D341Med (cell line): ENCODE data around the gene SLC17A2.

Experiments used
- DNase-seq: peaks from one replicate; pipeline ENCODE4 v3.0.0; 2012; ENCODE audit warnings: low spot score

SLC17A2 gene

DNA sequence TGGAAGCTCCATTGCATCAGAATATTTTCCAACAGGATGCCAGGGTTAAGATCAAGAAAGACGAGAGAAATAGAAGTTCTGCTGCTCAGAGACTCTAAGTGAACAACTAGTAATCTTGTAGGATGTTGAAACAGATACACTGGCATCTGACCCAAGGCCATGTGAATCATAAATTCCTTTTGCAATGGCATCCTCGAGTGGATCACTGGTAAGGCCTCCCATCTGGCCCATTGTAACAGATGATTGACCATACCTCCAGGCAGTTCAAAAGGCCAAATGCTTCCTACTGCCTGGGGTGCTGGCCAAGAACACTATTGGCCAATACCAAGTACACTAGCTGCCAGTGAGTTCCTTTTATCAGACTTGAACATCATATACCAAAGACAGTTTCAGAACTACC is 46.5 kb downstream of the SLC17A2 start:
- no peak for DNase-seq

DNA sequence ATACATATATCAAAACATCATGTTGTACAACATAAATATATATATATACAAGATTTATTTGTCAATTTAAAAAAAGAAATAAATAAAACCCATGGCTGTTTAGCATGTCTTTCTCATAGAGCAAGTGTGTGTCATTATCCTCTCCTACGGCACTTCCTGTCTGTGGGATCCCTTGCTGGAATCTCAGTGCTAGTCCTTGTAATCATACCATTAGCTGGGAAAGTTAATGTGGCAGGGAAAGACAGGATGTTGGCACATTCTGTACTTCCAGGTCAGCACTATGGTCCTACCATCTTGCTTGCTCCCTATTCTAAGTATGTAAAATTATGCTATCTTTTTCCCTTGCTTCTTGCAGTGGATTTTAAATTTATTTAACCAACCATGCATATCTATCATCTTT is 47.0 kb downstream of the SLC17A2 start:
- no peak for DNase-seq

GRCh38 chr6:25882051-25882496 is 48.4 kb downstream of the SLC17A2 start:
- no peak for DNase-seq

DNA sequence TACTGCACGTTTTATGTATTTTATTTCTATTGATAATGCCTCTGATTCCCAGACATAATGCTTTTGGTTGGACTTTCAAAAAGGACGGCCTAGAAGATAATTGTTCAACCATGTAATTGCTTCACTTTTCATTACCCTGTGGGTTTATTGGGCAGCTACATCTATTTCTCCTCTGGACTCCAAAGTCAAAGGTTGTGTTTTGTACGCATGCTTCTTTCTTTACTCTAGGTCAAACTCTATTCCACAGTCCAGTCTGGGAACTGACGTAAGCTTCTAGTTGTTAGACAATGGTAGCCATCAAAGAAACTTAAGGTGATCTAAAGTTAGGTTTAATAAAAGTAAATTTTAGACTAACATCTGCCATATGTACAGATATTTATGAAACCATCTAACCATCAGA is 49.9 kb downstream of the SLC17A2 start:
- DNase-seq = no peak

DNA sequence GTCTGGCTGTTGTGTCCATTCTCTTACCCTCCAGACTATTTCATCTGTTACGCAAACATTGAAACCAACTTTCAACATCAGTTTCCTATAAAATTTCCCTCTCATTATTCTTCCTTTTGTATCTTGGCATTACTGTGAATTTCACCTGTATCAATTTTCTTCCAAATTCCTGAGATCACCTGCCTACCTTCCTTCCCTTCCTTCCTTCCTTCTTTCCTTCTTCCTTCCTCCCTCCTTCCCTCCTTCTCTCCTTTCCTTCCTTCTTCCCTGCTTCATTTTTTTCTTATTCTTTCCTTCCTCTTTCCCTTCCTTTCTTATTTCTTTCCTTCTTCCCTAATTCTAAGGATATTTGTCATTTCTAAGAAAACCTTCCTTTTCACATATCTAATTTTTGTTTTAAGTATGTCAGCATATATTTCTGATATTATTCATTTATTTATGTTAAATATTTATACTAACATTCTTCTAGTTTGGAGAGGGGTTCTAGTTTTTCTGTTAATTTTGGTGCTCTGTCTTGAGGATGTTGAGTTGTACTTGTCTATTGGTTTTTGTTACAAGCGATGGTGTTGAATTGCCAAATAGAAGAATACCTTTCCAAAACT is 51.7 kb downstream of the SLC17A2 start:
- no peak for DNase-seq

- no peak for DNase-seq
These were observed 54.4 kb downstream of the SLC17A2 start for GRCh38 chr6:25875926-25876602.

DNA sequence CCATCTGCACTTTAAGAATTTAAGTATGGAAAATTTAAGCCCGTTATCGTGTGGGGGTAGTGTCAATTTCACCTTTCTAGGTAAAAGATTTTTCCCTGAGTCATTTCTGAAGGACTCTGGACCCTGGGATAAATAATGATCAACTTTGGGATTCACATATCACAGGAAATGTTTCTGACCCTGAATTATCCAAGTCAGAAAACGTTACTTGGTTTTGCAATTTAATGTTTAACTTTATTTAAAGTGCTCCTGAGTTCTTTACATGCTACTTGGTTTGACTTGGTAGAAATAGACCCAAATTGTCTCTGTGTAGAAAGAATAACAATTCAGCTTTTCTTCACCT is 55.0 kb downstream of the SLC17A2 start:
- DNase-seq = no peak

GRCh38 chr6:25874822-25875562 is 55.5 kb downstream of the SLC17A2 start:
- no peak for DNase-seq

- DNase-seq = no peak
These were observed 56.4 kb downstream of the SLC17A2 start, which contains the start of gene SLC17A3 for GRCh38 chr6:25874118-25874517. Gene SLC17A3 (minus strand): TSS chr6:25874243. CDS start chr6:25868387, 5,856 bp downstream.

- DNase-seq = no peak
These were observed 57.7 kb downstream of the SLC17A2 start for GRCh38 chr6:25872814-25873213.

DNA sequence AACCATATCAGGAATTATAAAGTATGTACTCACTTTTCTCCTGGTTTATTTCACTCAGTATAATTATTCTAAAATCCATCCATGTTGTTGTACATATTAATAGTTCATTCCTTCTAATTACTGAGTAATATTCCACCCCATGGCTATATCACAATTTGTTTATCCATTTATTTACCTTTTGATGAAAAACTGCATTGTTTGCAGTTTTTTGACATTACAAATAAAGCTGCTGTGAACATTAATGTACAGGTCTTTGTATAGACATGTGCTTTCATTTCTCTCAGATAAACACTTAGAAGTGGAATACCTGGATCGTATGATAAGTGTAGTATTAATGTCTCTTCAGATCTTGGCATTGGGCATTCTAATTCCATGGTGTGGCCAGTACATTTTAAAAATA is 60.7 kb downstream of the SLC17A2 start:
- DNase-seq = no peak

DNA sequence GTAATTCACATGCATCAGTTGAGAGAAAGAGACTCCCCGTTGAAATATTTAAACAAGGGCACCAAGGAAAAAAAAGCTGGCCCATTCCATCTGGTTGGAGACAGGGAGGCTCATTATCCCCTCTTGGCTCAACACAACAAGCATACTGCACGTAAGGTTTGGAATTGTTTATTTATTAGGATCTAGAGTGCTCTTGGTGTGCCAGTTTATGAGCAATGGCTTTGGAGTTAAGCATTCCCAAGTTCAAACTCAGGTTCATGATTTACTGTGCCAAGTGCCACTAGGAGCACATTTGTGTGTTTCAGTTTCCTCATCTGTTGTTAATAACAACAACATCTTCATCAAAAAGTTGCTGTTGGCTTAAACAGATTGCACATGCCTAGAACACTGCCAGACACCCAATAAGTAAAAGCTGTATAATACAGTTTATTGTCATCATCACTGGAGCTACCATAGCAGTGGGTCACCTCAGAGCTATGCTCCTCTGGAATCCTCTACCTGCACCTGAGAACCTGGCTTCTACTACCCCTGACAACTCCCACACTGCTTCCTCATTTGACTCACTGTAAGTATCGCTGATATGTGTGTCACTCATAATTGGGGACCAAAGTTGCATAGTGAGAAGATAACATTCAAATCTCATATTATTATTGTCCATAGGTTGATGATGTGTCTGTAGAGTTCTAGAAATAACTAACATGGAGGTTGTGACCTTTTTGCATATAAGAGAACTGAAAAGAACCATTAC is 61.9 kb downstream of the SLC17A2 start:
- no peak for DNase-seq

DNA sequence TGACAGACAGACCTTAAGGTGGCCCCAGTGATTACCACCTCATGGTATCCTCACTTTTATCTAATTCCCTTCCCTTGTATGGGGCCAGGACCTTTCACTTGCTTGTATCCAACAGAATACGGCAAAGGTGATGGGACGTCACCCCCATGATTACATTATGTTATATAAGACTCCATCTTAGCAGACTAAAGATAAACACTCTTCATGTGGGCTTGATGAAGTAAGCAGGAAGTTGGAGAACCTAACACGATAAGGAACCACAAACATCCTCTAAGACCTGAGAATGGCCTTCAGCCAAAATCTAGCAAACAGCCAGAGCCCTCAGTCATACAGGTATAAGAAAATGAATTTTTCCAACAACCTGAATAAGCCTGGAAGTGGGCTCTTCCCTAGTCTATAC is 64.5 kb downstream of the SLC17A2 start:
- DNase-seq = no peak

GRCh38 chr6:25863360-25863759 is 67.1 kb downstream of the SLC17A2 start:
- no peak for DNase-seq
